ENCODE measurements around the gene PHC1.
A peak's percentile ranks its signal among the peaks of the same experiment; 100 is the strongest.

Gene PHC1

DNA sequence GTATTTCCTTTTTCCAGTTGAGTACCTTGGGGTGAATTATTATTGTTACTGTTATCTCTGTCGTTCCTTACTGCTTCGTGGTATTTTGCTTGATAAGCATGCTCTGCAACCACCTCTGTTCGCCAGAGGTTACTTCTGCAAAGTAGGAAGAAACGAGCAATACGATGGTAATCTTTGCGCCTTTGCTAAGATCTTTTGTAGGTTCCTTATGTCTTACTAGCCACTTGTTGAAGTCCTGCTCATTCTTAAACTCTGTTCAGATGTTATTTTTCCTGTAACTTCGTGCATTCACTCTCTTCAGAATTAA, 35.9 kb downstream of the PHC1 start:
- DNase-seq (ENCODE audit: low read depth in 2 of 2): no peak

DNA sequence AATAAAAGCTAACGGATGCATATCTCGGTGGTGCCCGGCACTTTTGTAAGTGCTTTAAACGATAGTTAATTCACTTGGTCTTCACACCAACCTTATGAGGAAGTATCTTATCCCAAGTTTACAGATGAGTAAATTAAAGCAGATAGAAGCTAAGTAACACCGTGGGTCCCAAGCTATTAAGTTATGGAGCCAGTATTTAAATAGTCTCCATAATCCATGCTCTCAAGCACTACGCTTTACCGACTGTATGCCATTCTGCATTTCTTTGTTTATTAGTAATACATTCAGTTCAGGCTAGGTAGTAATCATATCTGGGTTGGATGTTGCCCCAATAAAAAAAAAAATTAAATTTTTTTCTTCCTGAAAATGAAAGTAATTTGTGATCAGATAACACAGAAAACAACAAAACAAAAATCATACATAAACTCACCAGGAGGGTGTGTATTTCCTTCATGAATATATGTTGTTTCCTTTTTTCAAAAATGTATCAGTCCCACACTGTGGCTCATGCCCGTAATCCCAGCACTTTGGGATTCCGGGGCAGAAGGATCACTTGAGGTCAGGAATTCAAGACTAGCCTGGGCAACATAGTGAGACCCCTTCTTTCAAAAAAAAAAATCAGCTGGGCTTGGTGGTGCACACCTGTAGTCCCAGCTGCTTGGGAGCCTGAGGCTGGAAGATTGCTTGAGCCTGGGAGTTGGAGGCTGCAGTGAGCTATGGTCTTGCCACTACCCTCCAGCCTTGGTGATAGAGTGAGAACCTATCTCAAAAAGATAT, 36.6 kb downstream of the PHC1 start:
- no peak for DNase-seq (ENCODE audit: low read depth in 2 of 2)

DNA sequence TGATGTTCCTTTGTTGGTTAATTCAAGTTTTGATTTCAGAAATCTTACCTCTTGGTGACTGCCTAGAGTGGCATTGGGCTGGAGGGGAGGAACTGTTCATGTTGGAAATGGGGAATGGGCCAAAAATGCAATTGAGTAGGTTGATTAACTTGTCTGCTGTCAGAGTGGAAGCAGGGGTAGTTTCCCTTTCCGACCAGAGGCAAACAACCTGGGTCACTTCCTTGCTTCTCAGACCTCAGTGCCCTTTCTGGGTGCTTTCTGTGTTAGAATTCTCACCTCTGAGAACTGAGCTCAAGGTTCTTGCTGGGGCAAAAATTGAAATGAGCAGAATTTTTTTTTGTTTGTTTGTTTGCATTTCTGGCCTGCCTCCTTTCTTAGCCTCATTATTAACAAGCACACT, 37.4 kb downstream of the PHC1 start:
- DNase-seq (ENCODE audit: low read depth in 2 of 2): peak; percentile 16 to 17

DNA sequence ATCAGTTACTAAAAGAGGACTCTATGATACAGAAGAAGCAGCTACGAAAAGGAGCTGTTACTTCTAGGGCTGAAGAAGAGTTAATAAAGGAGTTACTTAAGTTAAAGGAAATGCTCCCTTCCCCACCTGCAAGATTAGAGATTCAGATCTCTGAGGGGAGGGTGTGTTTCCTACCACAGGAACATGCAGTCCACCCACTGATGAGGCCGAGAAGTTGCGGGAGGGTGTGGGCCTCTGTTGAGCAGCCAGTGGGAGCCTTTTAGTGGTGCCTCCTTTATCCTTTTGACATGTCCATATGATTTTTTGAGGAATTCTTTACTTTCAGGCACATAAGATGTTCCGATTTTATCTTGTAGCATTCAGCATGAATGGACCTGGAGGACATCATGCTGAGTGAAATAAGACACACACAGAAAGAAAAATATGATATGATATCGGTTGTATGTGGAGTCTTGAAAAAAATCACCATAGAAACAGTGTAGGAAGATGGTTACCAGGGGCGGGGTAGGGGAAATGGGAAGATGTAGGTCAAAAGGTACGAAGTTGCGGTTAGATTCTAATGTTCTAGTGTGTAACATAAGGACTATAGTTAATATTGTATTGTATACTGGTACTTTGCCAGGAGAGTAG, 39.6 kb downstream of the PHC1 start:
- peak; percentile 27 to 37 for DNase-seq (ENCODE audit: low read depth in 2 of 2)

DNA sequence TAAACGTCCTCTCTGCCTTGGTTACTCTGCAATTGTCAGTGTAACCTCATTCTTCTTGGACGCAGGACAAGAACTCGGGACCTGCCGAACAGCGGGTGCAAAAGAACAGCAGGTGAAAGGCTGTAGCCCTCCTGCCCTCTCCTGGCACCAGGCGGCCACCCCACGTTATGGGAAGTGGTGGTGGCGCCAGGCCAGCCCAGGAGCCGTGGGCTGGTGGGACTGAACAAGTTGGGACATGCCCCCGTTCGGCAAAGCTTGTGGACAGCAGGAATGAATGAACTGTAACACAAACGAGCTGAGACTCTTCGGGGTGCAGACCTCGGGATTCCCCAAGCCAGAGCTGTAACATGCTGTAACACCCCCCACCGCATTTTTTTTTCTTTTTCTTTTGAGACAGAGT, 41.8 kb downstream of the PHC1 start:
- DNase-seq (ENCODE audit: low read depth in 2 of 2): no peak

DNA sequence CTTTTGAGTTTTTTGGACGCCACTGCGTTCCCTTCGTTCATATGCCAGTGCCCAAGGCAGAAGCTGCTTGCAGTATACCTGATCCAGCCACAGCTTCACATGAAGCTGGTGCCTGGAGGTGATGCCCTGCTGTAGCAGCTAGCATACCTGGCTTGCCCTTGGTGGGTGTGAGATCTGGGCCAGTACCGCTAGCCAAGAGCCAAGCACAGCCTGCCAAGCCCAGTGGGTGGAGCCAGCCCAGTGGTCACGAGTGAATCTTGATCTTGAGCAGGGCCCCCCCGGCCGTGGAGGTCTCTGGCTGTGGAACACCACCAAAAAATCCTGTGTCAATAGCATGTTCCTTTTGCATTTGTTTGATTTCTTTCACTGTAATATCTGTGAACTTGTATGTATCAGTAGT, 42.5 kb downstream of the PHC1 start:
- no peak for DNase-seq (ENCODE audit: low read depth in 2 of 2)

DNA sequence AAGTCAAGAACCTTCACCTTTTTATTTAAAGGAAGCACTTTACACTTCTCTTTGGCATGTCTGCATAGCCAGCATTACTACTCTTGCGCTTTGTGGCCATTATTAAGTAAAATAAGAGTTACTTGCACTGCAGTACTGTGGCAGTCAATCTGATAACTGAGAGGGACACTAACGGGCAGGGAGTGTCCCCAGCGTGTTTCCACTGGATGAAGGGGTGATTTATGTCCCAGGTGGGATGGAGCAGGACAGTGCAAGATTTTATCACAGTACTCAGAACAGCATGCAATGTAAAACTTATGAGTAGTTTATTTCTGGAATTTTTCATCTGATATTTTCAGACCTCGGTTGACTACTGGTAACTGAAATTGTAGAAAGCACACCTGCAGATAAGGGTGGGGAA, 43.3 kb downstream of the PHC1 start:
- no peak for DNase-seq (ENCODE audit: low read depth in 2 of 2)

DNA sequence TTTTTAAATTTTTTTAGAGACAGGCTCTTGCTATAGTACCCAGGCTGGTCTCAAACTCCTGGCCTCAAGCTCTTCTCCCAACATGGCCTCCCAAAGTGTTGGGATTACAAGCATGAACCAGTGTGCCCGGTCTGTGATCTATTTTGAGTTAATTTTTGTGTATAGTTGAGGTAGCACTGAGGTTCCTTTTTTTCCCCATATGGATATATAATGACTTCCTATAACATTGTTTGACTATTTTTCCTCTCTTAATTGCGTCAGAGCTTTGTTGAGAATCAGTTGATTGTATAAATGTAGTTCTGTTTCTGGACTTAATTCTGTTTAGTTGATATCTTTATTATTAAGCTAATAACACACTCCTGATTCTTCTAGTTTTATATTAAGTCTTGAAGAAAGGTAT, 43.8 kb downstream of the PHC1 start:
- no peak for DNase-seq (ENCODE audit: low read depth in 2 of 2)

DNA sequence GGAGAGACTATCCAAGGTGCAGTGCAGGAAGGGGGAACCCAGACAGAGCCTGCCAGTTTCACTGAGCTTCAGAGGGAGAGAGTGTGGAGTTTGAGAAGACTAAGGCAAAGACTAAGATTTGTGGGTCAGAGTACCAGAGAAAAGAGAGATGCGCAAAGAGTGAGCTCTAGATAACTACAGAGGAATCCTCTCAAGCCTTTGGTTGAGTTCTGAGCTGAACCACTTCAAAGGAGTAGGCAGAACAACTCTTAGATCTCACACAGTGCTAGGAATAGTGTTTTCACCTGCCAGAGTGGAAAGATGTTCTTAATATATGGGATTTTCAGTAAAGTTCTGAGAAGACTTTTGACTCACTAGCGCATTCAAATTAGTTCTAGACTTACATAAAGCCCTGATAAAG, 45.9 kb downstream of the PHC1 start:
- DNase-seq (ENCODE audit: low read depth in 2 of 2): no peak

DNA sequence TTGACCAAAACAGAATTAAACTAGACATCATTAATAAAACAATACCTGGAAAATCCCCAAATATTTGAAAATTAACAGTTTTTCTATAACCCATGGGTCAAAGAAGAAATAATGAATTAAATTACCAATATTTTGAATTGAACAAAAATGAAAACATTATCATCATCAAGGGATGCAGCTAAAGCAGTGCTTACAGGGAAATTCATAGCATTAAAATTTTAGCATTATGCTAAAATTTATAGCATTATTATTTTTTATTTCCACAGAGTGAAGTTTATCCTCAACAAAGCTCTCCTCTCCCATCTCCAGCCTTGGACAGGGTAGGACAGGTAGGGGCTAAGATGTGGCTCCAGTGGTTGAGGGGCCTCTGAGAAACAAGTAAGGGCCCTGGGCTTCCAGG, 54.5 kb downstream of the PHC1 start:
- DNase-seq (ENCODE audit: low read depth in 2 of 2): no peak

DNA sequence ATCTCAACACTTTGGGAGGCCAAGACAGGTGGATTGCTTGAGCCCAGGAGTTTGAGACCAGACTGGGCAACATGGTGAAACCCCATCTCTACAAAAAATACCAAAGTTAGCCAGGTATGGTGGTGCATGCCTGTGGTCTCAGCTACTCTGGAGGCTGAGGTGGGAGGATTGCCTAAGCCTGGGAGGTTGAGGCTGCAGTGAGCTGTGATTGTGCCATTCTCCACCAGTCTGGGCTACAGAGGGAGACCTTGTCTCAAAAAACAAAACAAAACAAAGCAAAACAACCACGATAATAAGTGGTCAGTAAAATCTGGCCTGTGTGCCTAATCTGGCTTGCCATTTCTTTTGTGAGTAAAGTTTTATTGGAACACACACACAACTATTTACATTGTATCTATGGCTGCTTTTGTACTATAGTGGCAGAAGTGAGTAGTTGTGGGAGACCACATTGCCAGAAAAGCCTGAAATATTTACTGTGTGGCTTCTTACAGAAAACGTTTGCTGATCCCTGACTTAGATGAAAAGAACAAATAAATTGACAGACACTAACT, 55.6 kb downstream of the PHC1 start:
- DNase-seq (ENCODE audit: low read depth in 2 of 2): no peak

DNA sequence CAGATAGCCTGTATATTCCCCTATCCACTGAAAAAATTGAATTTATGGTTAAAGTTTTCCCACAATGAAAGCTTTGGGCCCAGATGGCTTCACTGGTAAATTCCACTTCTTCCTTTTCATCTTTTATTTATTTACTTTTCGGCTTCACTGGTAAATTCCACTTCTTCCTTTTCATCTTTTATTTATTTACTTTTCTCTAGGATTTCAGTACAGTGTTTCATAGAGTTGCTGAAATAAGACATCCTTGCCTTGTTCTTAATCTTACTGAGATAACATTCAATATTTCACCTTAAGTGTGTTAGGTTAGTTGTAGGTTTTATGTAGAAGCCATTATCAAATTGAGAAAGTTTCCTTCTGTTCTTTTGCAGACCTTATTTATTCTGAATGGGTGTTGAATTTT, 56.1 kb downstream of the PHC1 start:
- DNase-seq (ENCODE audit: low read depth in 2 of 2): no peak

DNA sequence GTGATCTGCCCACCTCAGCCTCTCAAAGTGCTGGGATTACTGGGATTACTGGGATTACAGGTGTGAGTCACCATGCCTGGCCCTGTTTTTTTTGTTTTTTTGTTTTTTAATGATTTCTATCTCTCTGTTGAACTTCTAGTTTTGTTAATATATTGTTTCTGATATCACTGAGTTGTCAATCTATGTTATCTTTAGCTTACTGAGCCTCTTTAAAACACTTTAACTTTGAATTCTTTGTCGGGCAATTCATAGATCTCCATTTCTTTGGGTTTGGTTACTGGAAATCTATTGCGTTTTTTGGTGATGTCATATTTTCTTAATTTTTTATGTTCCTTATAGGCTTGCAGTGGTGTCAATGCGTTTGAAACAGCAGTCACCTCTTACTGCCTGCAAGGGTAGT, 65.8 kb downstream of the PHC1 start:
- no peak for DNase-seq (ENCODE audit: low read depth in 2 of 2)

DNA sequence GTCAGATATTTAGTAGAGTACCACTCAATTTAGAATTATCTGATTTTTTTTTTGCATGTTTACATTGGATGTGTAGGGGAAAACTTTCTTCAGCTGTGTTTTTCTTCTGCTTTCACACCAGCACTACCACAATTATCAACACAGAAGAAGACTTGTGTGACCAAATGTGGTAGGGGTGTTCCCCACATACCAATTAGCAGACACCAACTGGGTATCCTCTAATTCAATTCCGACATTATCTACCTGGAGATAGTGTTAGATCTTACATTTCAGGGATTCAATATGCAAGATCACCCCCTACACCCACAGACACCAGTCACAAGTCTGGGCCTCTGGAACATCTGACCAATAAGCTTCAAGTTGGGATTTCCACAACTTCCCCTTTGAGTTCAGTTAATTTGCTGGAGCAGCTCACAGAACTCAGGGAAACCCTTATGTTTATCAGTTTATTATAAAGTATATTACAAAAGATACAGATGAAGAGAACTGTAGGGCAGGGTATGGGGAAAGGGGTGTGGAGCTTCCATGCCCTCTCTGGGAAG, 71.0 kb downstream of the PHC1 start:
- DNase-seq (ENCODE audit: low read depth in 2 of 2): no peak

DNA sequence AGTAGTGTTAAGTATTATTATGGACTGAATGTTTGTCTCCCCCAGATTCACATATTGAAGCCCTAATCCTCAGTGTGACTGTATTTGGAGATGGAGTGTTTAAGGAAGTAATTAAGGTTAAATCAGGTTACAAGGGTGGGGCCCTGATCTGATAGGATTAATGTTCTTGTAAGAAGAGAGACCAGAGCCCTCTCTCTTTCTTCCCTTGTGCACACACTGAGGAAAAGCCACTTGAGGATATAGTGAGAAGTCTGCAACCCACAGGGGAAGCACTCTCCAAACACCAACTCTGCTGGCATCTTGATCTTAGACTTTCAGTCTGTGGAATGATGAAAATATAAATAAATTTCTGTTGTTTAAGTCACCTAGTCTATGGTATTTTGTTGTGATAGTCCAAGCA, 72.9 kb downstream of the PHC1 start:
- DNase-seq (ENCODE audit: low read depth in 2 of 2): no peak

DNA sequence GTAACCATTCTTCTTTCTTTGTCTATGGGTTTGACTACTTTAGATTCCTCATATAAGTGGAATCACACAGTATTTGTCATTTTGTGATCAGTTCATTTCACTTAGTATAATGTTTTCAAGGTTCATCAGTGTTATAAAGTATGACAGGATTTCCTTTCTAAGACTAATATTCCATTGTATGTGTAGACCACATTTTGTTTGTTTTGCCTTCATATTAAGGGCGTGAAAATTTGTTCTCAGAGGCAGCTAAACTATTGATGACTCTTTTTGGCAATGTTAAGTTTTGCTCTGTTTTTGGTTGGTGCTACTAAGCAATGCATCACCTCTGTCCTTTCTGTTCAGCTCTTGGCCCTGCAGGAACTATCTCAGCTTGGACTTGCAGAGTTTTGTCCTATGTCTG, 73.4 kb downstream of the PHC1 start:
- DNase-seq (ENCODE audit: low read depth in 2 of 2): no peak

DNA sequence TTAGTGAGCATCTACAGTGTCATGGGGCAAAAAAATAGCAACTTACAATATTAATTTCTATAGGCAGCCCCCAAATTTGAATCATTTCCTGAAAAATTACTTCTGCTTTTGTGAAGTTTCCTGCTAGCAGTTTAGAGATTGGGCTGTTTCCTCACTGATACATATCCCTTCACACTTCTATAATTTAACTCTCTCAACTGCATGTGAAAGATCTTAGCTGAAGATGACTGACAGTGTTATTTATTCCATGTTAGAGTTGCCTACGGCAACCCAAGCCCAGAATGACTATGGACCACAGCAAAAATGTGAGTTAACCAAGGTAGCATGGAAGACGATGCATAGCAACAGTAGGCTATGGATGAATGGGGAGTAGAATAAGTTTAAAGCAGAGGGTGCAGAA, 75.1 kb downstream of the PHC1 start, which contains the start of gene KLRG1:
TSS of gene KLRG1 (plus strand) at position 134 of the 400 bp plus-strand sequence. CDS start at position 224, 90 bp downstream.
- no peak for DNase-seq (ENCODE audit: low read depth in 2 of 2)
